ENCODE measurements around the gene C18orf32.

C18orf32 gene

GRCh38 chr18:49443837-49444236, 43.2 kb downstream of the C18orf32 start:
- H3K4me3 ChIP-seq (ENCODE audit: low read depth in 1 of 2, low read length in 2 of 2): no peak overlapping the region
- H4K20me1 ChIP-seq (ENCODE audit: insufficient read depth, low read length): peaks cover 28% of the 10 kb centered on the region; the same call in 1 of the 2 replicates
- H3K36me3 ChIP-seq (ENCODE audit: insufficient read depth, low read length): peaks cover 4% of the 10 kb centered on the region; the same call in 1 of the 2 replicates
- H3K27ac ChIP-seq (ENCODE audit: low read length): no peak overlapping the region
- no peak for DNase-seq
- H3K4me1 ChIP-seq (ENCODE audit: insufficient read depth, low read length): no peaks in the 10 kb centered on the region
- H3K9ac ChIP-seq (ENCODE audit: low read depth, low read length): no peak overlapping the region
- no peak overlapping the region for H2AFZ ChIP-seq (ENCODE audit: low read depth, low read length)
- no peak overlapping the region for H3K4me2 ChIP-seq (ENCODE audit: insufficient read depth, low read length)
- ATAC-seq (ENCODE audit: insufficient read depth, low read depth): no peak
- TF ChIP-seq CTCF (IDR thresholded peaks at IDR 0.05; ENCODE audit: borderline replicate concordance, extremely low read depth, low read length, poor library complexity, severe bottlenecking): no peak
- no peak for TF ChIP-seq EZH2 (IDR thresholded peaks at IDR 0.05; ENCODE audit: borderline replicate concordance, low read depth, low read length, severe bottlenecking)
- H3K9me3 ChIP-seq (ENCODE audit: insufficient read depth, low read length, severe bottlenecking): peaks cover 5% of the 10 kb centered on the region
- H3K27me3 ChIP-seq (ENCODE audit: insufficient read depth, low read length, poor library complexity): no peaks in the 10 kb centered on the region
- peaks cover 77% of the 10 kb centered on the region for H3K79me2 ChIP-seq (ENCODE audit: insufficient read depth, low read length)

GRCh38 chr18:49441338-49441938, 45.6 kb downstream of the C18orf32 start:
- no peaks in the 10 kb centered on the region for H3K27me3 ChIP-seq (ENCODE audit: insufficient read depth, low read length, poor library complexity)
- H4K20me1 ChIP-seq (ENCODE audit: insufficient read depth, low read length): peaks cover 39% of the 10 kb centered on the region
- no peak for DNase-seq
- H3K79me2 ChIP-seq (ENCODE audit: insufficient read depth, low read length): peaks cover 78% of the 10 kb centered on the region
- ATAC-seq (ENCODE audit: insufficient read depth, low read depth): no peak
- no peak overlapping the region for H2AFZ ChIP-seq (ENCODE audit: low read depth, low read length)
- H3K27ac ChIP-seq (ENCODE audit: low read length): no peak overlapping the region
- no peak overlapping the region for H3K4me3 ChIP-seq (ENCODE audit: low read depth in 1 of 2, low read length in 2 of 2)
- H3K36me3 ChIP-seq (ENCODE audit: insufficient read depth, low read length): no peaks in the 10 kb centered on the region
- H3K9me3 ChIP-seq (ENCODE audit: insufficient read depth, low read length, severe bottlenecking): no peaks in the 10 kb centered on the region
- TF ChIP-seq CTCF (IDR thresholded peaks at IDR 0.05; ENCODE audit: borderline replicate concordance, extremely low read depth, low read length, poor library complexity, severe bottlenecking) (no peak), EZH2 (IDR thresholded peaks at IDR 0.05; ENCODE audit: borderline replicate concordance, low read depth, low read length, severe bottlenecking) (no peak)
- no peaks in the 10 kb centered on the region for H3K4me1 ChIP-seq (ENCODE audit: insufficient read depth, low read length)
- no peak overlapping the region for H3K4me2 ChIP-seq (ENCODE audit: insufficient read depth, low read length)
- no peak overlapping the region for H3K9ac ChIP-seq (ENCODE audit: low read depth, low read length)

- Histone ChIP-seq H2AFZ (ENCODE audit: low read depth, low read length) (no peak overlapping the region), H3K4me3 (ENCODE audit: low read depth in 1 of 2, low read length in 2 of 2) (no peak overlapping the region), H3K9ac (ENCODE audit: low read depth, low read length) (no peak overlapping the region), H3K4me1 (ENCODE audit: insufficient read depth, low read length) (no peaks in the 10 kb centered on the region), H3K36me3 (ENCODE audit: insufficient read depth, low read length) (0 out of 2 replicates have a peak, but pooled peaks cover under 1% of the 10 kb centered on the region), H3K4me2 (ENCODE audit: insufficient read depth, low read length) (no peak overlapping the region), H3K79me2 (ENCODE audit: insufficient read depth, low read length) (peaks cover 76% of the 10 kb centered on the region), H3K27me3 (ENCODE audit: insufficient read depth, low read length, poor library complexity) (no peaks in the 10 kb centered on the region), H3K9me3 (ENCODE audit: insufficient read depth, low read length, severe bottlenecking) (no peaks in the 10 kb centered on the region), H4K20me1 (ENCODE audit: insufficient read depth, low read length) (peaks cover 25% of the 10 kb centered on the region), H3K27ac (ENCODE audit: low read length) (no peak overlapping the region)
- TF ChIP-seq EZH2 (IDR thresholded peaks at IDR 0.05; ENCODE audit: borderline replicate concordance, low read depth, low read length, severe bottlenecking) (no peak), CTCF (IDR thresholded peaks at IDR 0.05; ENCODE audit: borderline replicate concordance, extremely low read depth, low read length, poor library complexity, severe bottlenecking) (no peak)
- no peak for DNase-seq
- no peak for ATAC-seq (ENCODE audit: insufficient read depth, low read depth)
Measured at GRCh38 chr18:49435170-49435569, 51.9 kb downstream of the C18orf32 start.

All from DND-41 (cell line).